Stimulated activated CD8-positive, alpha-beta memory T cell treated with anti-CD3 and anti-CD28 coated beads, Interleukin-4, amount 100 ng/mL, for 4 hours (primary cell): ENCODE results near the gene FGF12.

ENCODE experiments used
- DNase-seq, 2 donors: peaks; one replicate each; pipeline ENCODE4 v3.0.0-alpha.2; 2020; ENCODE audit warnings: low read depth in 2 of 2, low spot score in 1 of 2

Gene FGF12

DNA sequence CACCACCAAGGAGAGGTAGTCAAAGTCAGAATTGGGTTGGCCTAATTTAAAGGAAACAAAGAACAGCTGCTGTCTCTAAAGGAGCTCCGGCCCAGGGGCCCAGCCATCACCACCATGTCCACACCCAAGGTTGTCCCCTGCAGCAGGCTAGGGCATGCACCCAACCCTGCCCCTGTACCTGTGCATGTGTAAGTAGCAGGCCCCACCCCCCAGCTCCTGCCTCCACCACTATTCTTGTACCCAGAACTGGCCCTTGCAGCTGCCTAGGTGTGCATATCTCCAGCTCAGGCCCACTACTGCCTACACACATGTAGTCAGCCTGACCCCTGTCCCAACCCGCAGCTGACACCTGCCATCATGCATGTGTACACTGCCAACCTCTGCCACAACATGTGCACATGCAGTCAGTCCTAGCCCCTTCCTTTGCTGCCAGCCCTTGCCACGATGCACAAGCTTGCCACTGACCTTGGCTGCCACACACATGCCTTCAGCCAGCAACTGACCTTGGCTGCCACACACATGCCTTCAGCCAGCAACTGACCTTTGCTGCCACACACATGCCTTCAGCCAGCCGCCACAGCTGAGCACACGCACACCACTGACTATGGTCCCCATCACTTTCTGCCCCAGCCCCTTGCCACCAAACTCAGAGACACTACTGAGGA, 39.7 kb downstream of the FGF12 start:
- no peak for DNase-seq

DNA sequence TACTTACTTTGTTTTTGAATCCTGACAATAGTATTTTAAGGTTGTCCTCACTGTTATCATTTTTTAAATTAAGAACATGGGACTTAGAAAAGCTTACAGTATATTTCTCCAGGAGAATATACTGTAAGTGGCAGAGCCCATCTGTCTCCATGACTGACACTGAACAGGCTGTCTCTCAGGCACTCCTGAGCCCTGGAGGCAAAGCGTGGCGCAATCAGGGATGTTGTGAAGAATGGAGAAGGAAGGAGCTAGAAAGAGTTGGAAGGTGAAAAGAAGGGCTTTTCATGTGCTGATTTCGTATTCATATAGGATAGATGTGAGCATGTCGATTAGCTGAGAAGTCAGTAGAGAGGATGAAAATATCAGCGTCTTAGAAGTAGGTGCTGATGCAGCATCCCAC, 41.5 kb downstream of the FGF12 start:
- DNase-seq = no peak

DNA sequence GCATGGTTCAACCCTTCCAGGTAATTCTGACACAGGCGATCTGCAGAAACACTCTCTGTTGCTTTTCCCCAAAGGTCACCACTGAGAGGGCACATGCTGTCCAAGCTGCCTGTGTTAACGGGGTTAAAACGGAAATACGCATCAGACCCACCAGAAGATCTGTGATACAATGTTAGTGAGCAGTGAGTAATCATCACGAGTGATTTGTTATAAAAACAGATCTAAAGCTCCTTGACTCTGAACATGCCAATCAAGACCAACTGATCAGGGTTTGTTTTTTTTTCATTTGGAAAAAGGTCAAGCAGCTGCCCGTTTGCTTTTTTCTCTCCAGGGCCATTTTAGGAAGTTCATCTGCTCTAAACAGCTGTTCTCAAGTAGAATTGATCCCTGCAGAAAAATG, 43.2 kb downstream of the FGF12 start:
- DNase-seq = no peak

DNA sequence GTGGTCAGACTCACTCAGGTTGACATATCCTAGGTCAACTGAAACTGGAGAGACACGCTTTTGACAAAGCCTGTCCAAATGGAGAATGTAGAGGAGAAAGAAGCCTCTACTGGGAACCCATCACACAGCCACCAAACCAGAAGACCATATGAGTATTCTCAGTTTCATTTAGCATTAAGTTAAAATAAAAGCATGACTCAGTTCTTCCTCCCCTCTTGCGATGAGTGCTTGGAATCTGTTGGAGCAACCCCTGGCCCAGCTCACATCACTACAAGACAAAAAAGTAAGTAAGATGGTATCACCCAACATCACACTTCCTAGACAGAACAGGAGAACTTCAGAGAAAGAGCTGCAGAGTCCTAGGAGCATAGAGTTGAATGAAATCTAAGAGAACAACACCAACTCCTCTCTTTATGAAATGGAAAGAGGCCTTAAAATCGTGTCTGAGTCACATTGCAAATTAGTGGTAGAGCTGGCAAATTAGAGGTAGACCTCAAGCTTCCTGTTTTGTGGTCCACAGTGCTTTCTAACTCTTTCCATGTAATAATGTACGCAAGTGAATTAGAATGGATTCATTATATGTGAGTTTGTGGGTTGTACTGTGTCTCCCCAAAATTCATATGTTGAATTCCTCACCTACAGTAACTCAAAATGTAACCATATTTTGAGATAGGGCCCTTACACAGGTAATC, 51.2 kb downstream of the FGF12 start:
- no peak for DNase-seq

DNA sequence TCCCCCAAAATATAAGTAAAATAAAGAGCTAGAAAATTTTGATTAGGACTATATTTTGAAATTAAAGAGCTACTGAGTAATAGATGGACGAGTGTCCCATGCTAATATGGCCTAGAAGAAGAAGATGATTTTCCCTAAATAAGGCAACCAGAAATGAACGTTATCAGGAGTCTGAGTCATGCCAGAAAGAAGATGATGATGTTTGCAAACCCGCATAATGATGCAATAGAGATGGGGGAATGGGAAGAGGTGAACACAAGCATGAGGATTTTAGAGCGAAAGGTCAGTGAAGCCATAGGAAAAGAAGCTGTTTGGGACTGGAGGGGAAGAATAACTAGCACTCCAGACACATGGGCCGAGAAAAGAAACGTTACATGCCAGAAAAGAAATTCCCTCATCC, 71.7 kb downstream of the FGF12 start:
- DNase-seq = no peak

DNA sequence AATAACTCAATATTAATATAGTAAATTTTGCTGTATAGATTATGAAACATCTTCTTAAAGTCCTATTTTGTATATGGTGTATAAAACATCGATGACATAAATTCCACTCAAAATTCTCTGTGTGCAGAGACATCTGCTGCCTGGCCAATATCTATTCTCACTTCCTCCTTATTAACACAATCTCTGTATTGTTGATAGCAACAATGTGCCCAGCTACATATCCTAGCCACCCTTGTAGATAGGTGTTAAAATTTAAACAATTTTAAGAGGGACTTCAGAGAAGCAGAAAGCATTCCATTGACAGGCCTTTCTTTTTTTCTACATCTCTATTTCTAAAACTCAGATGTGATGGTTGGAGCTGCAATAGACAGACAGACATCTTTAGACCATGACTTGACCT, 72.3 kb downstream of the FGF12 start:
- DNase-seq = no peak

DNA sequence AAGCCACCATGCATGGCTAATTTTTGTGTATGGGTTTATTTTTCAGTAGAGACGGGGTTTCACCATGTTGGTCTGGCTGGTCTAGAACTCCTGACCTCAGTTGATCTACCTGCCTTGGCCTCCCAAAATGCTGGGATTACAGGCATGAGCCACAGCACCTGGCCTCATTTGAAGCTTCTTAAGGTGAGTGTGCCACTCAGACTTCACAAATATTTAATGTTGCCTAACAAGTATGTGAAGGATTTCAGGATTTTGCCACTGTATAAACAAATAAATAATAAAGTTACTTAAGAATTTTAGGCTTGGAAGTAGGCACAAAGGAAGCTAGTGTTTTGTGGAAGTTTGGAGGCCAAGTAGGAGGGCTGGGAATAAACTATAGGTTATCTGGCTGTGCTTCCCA, 73.5 kb downstream of the FGF12 start:
- DNase-seq = no peak

DNA sequence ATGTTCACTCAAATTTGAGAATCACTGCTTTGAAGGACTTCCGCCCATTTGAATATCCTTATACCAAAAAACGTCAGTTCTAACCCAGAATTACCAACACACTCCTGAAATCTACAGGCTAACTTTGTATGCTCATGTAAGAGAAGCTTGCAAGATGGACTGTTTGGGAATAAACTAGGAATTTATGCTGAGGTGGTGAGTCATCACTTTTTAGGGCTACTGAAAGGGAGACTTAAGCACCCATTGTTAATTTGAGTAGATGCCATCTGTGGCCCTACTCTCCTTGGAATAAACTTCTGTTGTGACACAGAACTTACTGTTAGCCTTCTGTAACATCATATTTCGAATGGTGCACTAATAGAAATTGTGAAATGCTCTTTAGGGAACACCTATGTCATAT, 74.6 kb downstream of the FGF12 start:
- DNase-seq = no peak

DNA sequence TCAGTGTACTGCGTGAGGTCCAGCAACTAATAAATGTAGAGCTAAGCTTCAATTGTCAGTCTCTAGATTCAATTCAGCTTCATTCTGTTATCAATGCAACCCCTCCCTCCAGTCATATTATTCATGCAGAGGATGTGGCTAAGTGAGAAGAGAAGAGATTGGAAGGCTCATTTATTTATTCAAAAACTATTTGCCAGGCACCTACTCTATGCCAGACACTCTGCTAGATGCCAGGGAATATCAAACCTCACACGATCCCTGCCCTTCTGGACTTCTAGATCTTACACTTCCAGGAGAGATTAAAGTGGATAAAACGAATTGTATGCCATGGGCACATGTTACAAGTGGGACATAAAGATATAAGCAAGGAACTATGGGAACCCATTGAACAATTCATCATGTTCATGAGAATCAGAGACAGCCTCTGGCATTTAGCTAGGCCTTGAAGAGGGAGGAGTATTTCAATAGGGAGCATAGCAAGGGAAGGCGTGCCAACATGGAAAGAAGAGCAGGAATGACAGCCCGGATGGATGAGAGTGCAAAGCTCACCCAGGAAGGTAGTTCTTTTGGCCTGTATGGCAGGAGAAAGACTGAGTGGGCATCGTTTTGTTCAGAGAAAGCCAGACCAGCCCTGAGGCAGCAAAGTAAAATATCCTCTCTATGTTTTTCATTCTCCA, 75.4 kb downstream of the FGF12 start:
- no peak for DNase-seq

DNA sequence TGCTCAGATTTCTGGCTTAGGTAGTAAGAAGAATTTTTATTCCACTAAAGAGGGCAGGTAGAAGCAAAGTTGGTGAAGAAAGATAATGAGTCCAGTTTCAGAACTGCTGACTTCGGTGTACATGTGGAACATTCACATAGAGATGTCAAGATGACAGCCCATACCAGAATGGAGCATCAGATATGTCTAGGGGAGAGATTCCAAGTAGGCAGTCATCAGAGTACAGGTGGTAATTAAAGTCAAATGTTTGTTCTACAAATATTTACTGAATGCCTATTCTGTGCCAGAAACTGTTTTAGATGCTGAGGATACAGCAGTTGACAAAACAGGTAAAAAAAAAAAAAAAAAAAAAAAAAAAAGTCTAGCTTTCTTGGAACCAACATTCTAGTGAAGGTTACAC, 81.9 kb downstream of the FGF12 start:
- DNase-seq = no peak

DNA sequence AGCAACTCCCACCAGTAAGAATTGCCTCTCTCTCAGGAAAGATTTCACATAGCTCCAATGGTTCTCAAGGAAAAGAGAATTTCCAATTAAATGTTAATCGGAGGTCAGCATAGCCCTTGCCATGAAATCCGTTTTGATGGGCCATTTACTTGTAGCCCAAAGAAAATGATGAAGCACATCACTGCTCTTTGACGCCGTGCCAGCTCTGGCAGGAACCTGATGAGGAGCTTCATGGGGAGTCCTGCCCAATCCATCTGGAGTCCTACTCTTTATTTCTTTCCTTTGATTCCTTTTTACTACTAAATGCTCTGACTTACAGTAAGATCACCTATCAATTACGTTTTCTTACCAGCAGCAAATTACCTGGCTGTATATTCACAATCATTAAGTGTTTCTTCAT, 84.7 kb downstream of the FGF12 start:
- DNase-seq = no peak

DNA sequence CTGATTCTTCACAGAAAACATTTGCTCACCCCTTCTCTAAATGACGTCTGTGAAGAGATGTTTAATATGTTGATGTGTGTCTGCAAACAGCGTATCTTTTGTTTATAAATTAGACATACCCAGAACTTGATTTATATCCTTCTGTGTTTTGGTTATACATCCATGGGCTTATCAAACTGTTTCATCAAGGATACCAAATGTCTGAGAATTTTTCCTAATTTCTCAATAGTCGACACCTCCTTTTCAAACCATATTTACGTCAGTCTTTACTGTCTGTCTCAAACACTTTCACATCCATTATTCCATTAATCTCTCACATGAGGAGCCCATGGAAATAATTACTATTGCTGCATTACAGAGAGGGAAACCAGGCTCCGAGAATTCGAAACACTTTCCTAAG, 85.4 kb downstream of the FGF12 start:
- DNase-seq = no peak

DNA sequence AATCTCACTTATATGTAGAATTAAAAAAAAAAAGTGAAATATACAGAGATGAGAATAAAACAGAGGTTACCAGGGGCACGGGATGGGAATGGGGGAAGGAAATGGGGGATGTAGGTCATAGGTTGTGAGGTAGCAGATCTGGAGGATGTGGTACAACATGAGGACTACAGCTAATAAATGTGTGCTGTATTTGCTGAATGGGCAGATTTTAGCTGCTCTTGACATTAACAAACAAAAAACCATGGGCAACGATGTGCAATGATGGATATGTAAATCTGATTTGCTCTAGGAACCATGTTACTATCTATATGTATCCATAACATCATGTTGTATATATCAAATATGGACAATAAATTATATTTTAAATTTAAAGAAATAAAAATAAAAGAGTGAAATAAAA, 87.4 kb downstream of the FGF12 start:
- no peak for DNase-seq

DNA sequence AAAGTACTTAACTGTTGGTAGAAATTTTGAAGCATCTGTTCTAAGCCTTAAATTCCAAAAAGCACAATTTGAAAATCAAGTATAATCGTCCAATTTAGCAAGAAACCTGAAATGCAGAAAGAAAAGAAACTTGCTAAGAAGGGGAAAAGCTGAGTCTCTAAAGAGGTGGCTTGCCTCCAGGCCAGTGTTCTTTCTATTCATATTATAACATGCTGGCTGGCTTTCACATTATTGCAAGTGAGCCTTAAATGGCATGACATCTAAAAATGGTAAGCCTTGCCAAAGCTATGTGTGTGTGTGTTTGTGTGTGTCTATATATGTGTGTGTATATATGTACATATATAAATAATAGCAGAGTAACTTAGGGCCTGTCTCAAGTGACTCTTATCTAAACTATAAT, 89.5 kb downstream of the FGF12 start:
- no peak for DNase-seq

DNA sequence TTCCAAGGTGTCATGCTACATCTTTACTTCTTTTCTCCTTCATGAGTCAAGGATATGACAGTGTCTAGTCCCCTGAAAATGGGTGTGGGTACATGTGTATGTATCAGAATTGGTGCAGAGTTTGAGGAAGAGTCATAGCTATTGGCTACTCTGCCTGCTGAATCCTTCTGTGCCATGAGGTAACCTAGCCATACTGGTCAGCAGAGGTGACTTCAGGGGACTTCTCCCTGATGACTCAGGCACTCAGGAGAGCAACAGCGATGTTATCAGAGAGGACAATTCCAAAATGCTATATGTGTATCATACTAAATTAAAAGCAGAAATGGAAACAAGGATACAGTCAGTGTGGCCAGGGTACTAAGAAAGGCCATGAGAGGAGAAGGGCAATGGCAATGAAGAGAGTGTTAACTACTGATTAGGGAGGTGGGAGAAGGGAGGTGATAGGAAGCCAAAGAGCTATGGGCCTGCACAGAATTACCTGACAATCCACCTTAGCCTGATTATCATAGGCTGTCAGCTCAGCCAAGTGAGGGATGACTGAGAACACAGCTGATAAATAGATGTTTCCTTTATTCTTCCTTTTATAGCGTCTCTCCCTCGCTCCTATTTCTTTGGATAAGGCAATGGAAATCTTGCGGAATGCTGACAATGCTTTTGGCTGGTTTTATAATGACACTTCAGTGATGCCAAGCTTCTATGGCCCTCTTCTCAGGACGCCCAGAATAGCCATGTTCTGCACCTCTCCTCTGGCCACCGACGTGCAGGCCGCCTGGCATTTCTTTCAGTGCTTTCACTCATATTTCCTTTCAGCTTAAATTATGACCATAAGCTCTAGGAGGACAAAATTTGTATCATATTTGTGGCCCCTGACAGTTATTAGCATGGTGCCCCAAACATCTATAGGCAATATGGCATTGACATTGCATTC, 90.6 kb downstream of the FGF12 start:
- DNase-seq = no peak

DNA sequence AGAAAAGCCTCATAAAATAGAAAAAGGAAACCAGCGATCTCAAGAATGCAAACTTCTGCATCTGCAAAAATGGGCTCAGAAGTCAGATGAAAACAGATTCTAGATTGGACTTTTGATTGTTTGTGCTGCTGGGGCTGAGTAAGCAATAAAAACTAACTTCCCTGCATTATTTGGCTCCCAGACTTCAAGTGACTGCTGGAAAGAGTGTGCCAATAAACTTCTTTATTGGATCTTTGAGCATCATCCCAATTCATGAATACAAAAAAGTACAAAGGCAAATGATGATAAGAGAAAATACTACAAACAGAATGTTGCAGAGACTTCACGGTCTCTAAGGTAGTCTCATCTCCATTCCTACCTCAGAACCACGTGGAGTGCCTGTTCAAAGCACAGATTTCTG, 97.9 kb downstream of the FGF12 start:
- no peak for DNase-seq

DNA sequence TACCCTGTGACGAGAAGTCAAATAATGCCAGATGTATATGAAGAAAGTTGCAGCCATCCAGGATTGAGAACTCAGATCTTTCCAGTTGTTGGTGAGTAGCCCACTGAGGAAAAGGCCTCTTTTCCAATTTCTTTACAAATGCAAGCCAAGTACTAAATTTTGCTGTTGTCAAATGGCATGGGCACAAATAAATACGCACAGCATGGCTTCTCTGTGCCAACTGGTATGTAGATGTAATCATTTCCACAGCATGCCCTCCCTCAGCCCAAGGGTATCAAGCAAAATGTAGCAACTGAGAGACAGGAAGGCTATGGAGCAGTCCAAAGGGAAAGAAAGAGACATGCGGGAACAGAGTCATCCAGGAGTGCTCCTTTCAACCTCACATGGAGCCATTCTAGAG, 105.4 kb downstream of the FGF12 start:
- DNase-seq = no peak

DNA sequence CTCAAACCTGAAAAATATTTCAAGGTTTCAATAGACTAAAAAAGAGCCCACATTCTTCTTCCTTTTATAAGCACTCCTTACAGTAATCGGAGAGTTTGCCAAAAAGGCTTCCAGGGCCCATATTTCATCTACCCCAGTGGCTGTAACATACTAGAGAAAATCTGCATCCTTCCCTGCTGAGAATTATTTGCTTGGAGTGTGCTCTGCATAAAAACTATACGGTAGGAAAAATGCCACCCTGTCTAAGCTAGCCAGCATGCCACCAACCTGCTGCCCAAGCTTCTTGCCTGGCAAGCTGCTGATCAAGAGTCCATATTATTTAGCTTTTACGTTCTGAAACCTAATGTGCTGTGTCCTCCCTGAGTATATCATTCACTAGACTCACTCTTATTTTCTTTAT, 107.1 kb downstream of the FGF12 start:
- DNase-seq = no peak

DNA sequence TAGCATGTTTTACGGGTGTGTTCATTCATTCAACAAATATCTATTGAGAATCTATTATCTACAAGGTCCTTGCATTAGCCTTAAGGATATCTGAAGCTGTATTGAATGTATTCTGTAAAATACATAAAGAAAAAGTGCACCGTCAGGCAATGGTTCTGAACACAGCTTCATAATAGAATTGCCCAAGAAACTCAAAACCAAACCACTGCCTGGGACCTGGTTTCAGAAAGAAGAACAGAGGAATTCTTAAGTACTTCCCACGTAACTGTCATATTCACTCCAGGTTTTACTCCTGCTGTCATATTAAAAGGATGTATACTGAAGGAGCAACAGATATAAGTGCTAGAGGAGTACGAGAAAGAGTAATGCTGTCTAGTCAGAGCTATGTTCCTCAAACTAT, 115.9 kb downstream of the FGF12 start:
- DNase-seq = no peak

DNA sequence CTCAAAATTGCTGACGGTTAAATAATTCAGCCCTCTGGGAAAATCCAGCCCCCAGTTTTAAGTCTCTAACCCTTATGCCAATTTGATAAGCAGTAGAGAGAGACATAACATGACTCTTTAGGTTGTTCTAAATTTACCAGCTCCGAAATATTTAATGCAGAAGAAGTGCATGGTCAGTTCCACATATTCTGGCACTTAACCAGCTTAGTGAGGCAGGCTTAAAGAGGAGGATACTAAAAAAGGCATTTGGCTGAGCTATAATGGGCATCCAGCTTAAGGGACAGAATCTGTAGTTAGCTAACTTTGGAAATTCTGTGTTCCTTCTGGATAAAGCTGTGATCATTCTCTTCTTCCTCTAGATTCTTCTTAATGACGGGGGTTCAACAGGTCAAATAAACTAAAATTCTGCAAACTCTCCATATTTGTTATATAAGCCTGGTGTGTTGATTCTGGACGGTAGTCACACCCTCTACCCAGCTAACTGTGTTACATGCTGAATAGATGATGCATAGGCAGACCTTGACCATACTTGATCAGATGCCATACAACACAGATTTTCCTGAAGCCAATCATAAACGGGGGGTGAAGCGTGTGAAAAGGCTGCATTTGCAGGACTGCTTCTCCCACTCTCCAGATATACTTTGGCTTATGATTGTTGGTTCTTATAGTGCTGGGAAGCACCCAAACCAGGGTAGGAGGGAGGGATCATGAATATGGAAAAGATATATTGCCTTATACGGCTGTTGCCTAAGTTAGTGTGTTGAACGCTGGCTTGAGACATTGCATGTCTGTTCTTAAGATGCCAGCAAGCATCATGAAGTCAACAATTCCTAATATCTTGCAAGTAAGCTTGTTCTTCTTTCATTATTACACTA, 118.4 kb downstream of the FGF12 start:
- DNase-seq = no peak

DNA sequence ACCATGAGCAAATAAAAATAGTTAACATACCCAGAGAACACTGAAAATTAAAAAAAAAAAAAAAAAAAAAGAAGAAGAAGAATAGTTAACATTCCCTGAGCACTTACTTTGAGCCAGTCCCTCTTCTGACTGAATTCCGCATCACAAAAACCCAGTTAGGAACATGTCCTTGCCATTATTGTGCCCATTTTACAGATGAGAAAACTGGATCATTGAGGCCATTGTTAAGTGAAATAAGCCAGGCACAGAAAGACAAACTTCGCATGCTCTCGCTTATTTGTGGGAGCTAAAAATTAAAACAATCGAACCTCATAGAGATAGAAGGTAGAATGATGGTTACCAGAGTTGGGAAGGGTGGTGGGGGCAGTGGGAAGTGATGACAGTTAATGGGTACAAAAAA, 119.5 kb downstream of the FGF12 start:
- no peak for DNase-seq
